Activated CD4-positive, alpha-beta T cell treated with anti-CD3 and anti-CD28 coated beads, Interleukin-2, amount 50 U/mL, for 1 hour (primary cell): Measurements from ENCODE around the gene PITPNM1.
"Not testable (repeated sequence)": the region's sequence is repeated elsewhere in the genome, so short reads cannot be mapped to it uniquely, and the experiment has no call there.

Experiments
- DNase-seq: peaks from one replicate; pipeline ENCODE4 v3.0.0-alpha.2; 2020

PITPNM1 gene

GRCh38 chr11:67522844-67523555 lies 17.8 kb upstream of the PITPNM1 start, which contains the start of gene CABP2:
CABP2 (minus strand) TSS chr11:67523446; CDS start chr11:67523326, 120 bp downstream.
- DNase-seq = no peak

- DNase-seq = no peak
These were observed 17.2 kb upstream of the PITPNM1 start for GRCh38 chr11:67522338-67522737.

- DNase-seq = no peak
These were observed 16.8 kb upstream of the PITPNM1 start for GRCh38 chr11:67521924-67522323.

GRCh38 chr11:67520856-67521824 lies 16.0 kb upstream of the PITPNM1 start:
- no peak for DNase-seq

- no peak for DNase-seq
These were observed 14.6 kb upstream of the PITPNM1 start for GRCh38 chr11:67519726-67520125.

GRCh38 chr11:67517784-67518552 lies 12.8 kb upstream of the PITPNM1 start:
- no peak for DNase-seq

- DNase-seq = no peak
These were observed 11.6 kb upstream of the PITPNM1 start for GRCh38 chr11:67516806-67517205.

GRCh38 chr11:67514116-67514515 lies 9.0 kb upstream of the PITPNM1 start:
- DNase-seq = no peak

GRCh38 chr11:67511558-67511957 lies 6.4 kb upstream of the PITPNM1 start:
- not testable (repeated sequence) for DNase-seq

GRCh38 chr11:67510023-67510345 lies 4.8 kb upstream of the PITPNM1 start:
- no peak for DNase-seq

- DNase-seq = peak; percentile 100
These were observed 3.4 kb upstream of the PITPNM1 start for GRCh38 chr11:67508486-67509121.

- peak; percentile 96 for DNase-seq
These were observed 2.8 kb upstream of the PITPNM1 start, which contains the start of gene CDK2AP2 for GRCh38 chr11:67507864-67508485. CDK2AP2 (minus strand) TSS chr11:67508162; CDS start chr11:67508082, 80 bp downstream.

- DNase-seq = no peak
These were observed 2.2 kb upstream of the PITPNM1 start for GRCh38 chr11:67507242-67507863.

GRCh38 chr11:67506426-67507051 lies 1.4 kb upstream of the PITPNM1 start:
- no peak for DNase-seq

- peak; percentile 86 for DNase-seq
These were observed 638 bp upstream of the PITPNM1 start for GRCh38 chr11:67505605-67506396.

GRCh38 chr11:67504005-67504949 lies 886 bp downstream of the PITPNM1 start:
- peak; percentile 28 for DNase-seq

- DNase-seq = no peak
These were observed 1.8 kb downstream of the PITPNM1 start for GRCh38 chr11:67503119-67504004.
